ENCODE results near the gene LY6G6F. TPM values are rescaled to one million over a fixed set of nuclear protein-coding genes. Genes with fewer than 3 reads are reported as not detected.

Gene LY6G6F
- total and polyA plus RNA-seq, 2 of the 13 experiments (the other 11 are each of a cell fraction or from before 2014, with no cell fraction given): not detected

GRCh38 chr6:31737991-31738979 is 31.6 kb downstream of the LY6G6F start (continued):
- TF ChIP-seq AFF4 (CRISPR knock-in tag; IDR thresholded peaks at IDR 0.05) (no peak; the same call in none of the 2 replicates), HNRNPLL (IDR thresholded peaks at IDR 0.05; ENCODE audit: low read depth, low read length, poor library complexity, severe bottlenecking) (no peak), ZFP62 (CRISPR knock-in tag; IDR thresholded peaks at IDR 0.05) (no peak), KLF13 (CRISPR knock-in tag; IDR thresholded peaks at IDR 0.05) (no peak), ZNF7 (CRISPR knock-in tag; IDR thresholded peaks at IDR 0.05) (no peak), MXI1 (IDR thresholded peaks at IDR 0.05; ENCODE audit: borderline replicate concordance, low read depth, low read length) (no peak; the same call in 2 of the 3 replicates), ZNF674 (CRISPR knock-in tag; IDR thresholded peaks at IDR 0.05; ENCODE audit: low read depth) (no peak), ELF3 (CRISPR knock-in tag; IDR thresholded peaks at IDR 0.05) (peak; percentile 85), RXRA (CRISPR knock-in tag; IDR thresholded peaks at IDR 0.05) (no peak; the same call in 1 of the 2 replicates), SP5 (CRISPR knock-in tag; IDR thresholded peaks at IDR 0.05; ENCODE audit: borderline replicate concordance, low read depth) (peak; percentile 100), ZSCAN12 (CRISPR knock-in tag; IDR thresholded peaks at IDR 0.05) (no peak), MTA3 (CRISPR knock-in tag; IDR thresholded peaks at IDR 0.05) (no peak), THAP8 (CRISPR knock-in tag; IDR thresholded peaks at IDR 0.05; ENCODE audit: borderline replicate concordance) (no peak), HHEX (CRISPR knock-in tag; IDR thresholded peaks at IDR 0.05) (peak; percentile 86), ZBTB14 (CRISPR knock-in tag; IDR thresholded peaks at IDR 0.05) (peak; percentile 31; the same call in 1 of the 2 replicates), ATM (IDR thresholded peaks at IDR 0.05; ENCODE audit: borderline replicate concordance) (no peak), ZNF296 (CRISPR knock-in tag; conservative IDR thresholded peaks at IDR 0.05) (no peak), HOMEZ (CRISPR knock-in tag; IDR thresholded peaks at IDR 0.05; ENCODE audit: low read depth) (0 out of 2 replicates have a peak, but pooled peaks have one; percentile 42), ARID2 (CRISPR knock-in tag; IDR thresholded peaks at IDR 0.05; ENCODE audit: borderline replicate concordance) (no peak; the same call in 1 of the 2 replicates), ZNF337 (CRISPR knock-in tag; IDR thresholded peaks at IDR 0.05; ENCODE audit: borderline replicate concordance, low read depth) (no peak), REL (CRISPR knock-in tag; conservative IDR thresholded peaks at IDR 0.05) (no peak; the same call in 1 of the 2 replicates), ZFY (CRISPR knock-in tag; IDR thresholded peaks at IDR 0.05) (peak; percentile 38; the same call in 1 of the 2 replicates)
